Activated T-helper 17 cell treated with anti-CD3 and anti-CD28 coated beads, Interleukin-2, amount 50 U/mL, for 72 hours (primary cell): ENCODE data around the gene TBC1D1. TPM values are rescaled to one million over a fixed set of nuclear protein-coding genes. Genes with fewer than 3 reads are reported as not detected.

Experiments used
- ATAC-seq: fragments of 150-1000 bp; cut with Tn5 transposase; replicated peaks from 2 replicates; pipeline ENCODE4 v1.10.0; 2021; ENCODE audit warnings: mild to moderate bottlenecking, moderate library complexity
- H3K27ac Mint-ChIP-seq: one replicate; pipeline ENCODE4 v1.8.0; 2022; ENCODE audit warnings: mixed read lengths
- H3K27me3 Mint-ChIP-seq: one replicate; pipeline ENCODE4 v1.8.0; 2022; ENCODE audit warnings: mixed read lengths
- H3K36me3 Mint-ChIP-seq: one replicate; pipeline ENCODE4 v1.8.0; 2022; ENCODE audit warnings: low read depth, mild to moderate bottlenecking, mixed read lengths
- H3K4me1 Mint-ChIP-seq: one replicate; pipeline ENCODE4 v1.8.0; 2022; ENCODE audit warnings: mixed read lengths
- H3K4me3 Mint-ChIP-seq: one replicate; pipeline ENCODE4 v1.8.0; 2022; ENCODE audit warnings: mild to moderate bottlenecking, mixed read lengths
- H3K9me3 Mint-ChIP-seq: one replicate; pipeline ENCODE4 v1.8.0; 2022; ENCODE audit warnings: mixed read lengths
- total RNA-seq, 2 donors: library from RNA; stranded (reverse); gene quantifications; one replicate each; pipeline ENCODE4 v1.2.3, GENCODE V29; 2022

TBC1D1 gene
- total RNA-seq, 2 donors from 2014 or later = 29.9 to 39.0 TPM

- Mint-ChIP-seq H3K4me3 (peak overlapping the region; percentile 6), H3K27ac (peak overlapping the region; percentile 86), H3K4me1 (peaks cover 40% of the 10 kb centered on the region), H3K27me3 (no peaks in the 10 kb centered on the region), H3K36me3 (no peaks in the 10 kb centered on the region), H3K9me3 (peaks cover 6% of the 10 kb centered on the region)
- no peak for ATAC-seq
Measured at GRCh38 chr4:38166082-38166481, 275.2 kb downstream of the TBC1D1 start.

DNA sequence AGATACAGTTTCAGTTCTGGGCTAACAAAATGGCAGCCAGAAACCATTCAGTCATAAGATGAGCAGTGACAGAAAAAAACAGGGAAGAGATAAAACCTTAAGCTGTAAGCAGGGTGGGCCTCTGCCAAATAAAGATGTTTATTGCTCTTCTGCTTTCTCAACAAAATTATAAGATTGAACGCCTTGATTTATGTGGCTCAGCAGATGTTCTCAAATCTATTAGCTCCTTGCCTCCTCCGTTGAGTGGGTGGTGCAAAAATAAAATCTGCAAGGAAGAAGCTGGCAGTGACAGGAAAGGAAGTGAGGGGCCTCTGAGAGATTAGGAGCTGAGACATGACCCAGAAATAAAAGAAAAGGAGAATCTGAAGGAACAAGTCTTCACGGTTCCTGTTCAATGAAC lies 275.9 kb downstream of the TBC1D1 start:
- Mint-ChIP-seq H3K4me1 (peaks cover 35% of the 10 kb centered on the region), H3K36me3 (no peaks in the 10 kb centered on the region), H3K27me3 (no peaks in the 10 kb centered on the region), H3K4me3 (no peak overlapping the region), H3K27ac (peak overlapping the region; percentile 86), H3K9me3 (peaks cover 6% of the 10 kb centered on the region)
- no peak for ATAC-seq

- Mint-ChIP-seq H3K27me3 (no peaks in the 10 kb centered on the region), H3K27ac (no peak overlapping the region), H3K4me1 (peaks cover 35% of the 10 kb centered on the region), H3K4me3 (no peak overlapping the region), H3K36me3 (no peaks in the 10 kb centered on the region), H3K9me3 (peaks cover 11% of the 10 kb centered on the region)
- ATAC-seq = no peak
Measured at GRCh38 chr4:38167973-38168372, 277.1 kb downstream of the TBC1D1 start.

DNA sequence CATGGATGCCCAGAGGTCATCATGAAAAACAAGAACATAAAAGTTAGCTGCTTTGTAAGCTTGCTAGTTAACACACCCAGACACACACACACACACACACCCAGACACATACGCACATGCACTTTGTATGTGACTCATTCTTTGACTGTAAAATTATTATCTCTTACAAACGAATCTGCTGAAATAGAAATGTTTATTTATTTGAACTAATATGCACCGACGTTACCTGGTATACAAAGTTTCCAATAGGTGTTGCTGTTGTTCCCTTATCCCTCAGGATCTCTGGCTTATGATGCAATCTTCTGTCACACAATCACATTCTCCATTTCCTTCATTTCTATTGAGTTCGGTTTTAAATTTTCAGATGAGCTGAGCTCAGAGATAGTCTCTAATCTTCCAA lies 278.6 kb downstream of the TBC1D1 start:
- Mint-ChIP-seq H3K4me1 (peaks cover 28% of the 10 kb centered on the region), H3K27me3 (no peaks in the 10 kb centered on the region), H3K4me3 (no peak overlapping the region), H3K9me3 (peaks cover 11% of the 10 kb centered on the region), H3K27ac (no peak overlapping the region), H3K36me3 (no peaks in the 10 kb centered on the region)
- ATAC-seq = no peak

DNA sequence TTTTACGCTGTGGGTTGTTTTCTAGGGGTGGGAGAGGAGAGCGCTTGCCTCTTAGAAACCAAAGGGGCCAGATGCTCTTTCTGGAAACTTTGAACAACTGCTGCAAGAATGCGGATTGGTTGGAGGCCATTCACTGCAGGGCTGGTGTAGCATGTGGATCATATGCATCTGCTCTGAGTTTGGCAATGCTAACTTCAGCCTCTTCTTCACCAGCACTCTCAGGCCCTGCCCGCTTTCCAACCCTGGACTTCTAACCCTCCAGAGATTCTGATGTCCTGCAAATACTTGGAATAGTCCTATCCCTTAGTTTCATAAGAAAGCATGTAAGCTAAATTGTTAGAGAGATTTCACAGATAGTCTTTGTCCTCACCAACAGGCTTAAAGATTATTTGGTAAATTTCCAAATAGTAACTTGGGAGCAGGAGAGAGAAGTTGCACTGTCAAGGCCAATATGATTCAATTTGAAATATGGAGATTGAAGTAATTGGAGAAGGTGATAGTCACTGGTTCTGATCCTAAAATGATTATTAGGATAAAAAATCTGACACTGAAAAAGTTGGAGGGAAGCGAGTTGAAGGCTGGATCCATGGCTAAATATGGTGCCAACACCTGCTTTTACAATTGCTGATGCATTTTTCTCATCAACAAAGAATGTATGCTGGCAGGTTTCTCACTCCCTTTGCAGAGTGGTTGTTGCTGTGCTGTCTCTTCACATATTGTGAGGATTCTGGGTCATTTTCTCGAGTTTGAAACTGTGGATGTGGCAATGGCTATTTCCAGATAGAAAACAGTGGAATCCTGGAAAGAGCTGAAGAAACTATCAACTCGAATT lies 279.7 kb downstream of the TBC1D1 start:
- no peak for ATAC-seq
- peaks cover 7% of the 10 kb centered on the region for H3K9me3 Mint-ChIP-seq
- H3K36me3 Mint-ChIP-seq = no peaks in the 10 kb centered on the region
- H3K27ac Mint-ChIP-seq = no peak overlapping the region
- H3K4me3 Mint-ChIP-seq = no peak overlapping the region
- no peaks in the 10 kb centered on the region for H3K27me3 Mint-ChIP-seq
- peaks cover 28% of the 10 kb centered on the region for H3K4me1 Mint-ChIP-seq

DNA sequence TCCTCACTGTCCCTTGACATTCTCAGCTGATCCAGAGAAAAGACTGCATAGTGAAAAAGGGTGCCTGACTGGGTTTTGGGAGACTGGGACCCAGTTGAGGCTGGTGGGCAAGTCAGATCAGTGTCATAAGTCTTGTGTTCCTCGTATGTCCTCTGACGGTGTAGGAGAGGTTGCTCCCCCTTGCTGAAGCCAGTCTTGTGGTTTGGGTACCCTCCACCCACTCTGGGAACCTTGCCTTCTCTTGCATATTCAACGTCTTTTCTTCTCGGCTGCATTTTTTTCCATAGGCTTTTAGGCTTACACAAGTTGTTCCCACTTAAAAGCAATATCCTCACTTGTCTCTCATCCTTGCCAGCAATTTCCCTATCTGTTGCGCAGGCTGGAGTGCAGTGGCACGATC lies 281.2 kb downstream of the TBC1D1 start:
- Mint-ChIP-seq H3K9me3 (peaks cover 4% of the 10 kb centered on the region), H3K27ac (no peak overlapping the region), H3K27me3 (no peaks in the 10 kb centered on the region), H3K4me3 (no peak overlapping the region), H3K36me3 (no peaks in the 10 kb centered on the region), H3K4me1 (peaks cover 17% of the 10 kb centered on the region)
- no peak for ATAC-seq

DNA sequence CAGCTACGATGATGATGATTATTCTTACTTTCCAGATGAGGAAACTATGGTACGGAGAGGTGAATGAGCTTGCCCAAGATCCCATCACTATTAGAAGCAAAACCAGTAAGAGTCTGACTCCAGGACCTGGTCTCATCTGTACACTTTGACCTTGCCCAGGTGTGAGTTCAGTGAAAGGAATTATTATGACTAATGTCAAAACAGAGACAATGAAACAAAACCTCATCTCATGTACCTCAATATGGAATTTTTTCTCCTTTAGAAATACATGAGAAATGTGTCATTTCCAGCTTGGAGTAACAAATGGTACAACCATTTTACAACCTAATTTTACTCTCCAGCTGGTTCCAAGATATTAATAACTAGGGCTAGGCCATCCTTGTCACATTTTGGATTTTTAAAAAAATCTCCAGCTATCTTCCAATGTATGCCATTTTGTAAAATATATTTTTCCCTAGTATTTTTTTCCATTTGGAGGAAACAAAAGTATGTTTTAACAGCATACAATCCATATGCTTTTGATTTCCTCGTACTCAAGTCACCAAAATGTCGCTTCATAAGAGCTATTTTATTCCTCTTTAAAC lies 283.1 kb downstream of the TBC1D1 start:
- Mint-ChIP-seq H3K36me3 (no peaks in the 10 kb centered on the region), H3K27me3 (peaks cover 3% of the 10 kb centered on the region), H3K9me3 (peaks cover 4% of the 10 kb centered on the region), H3K27ac (peak overlapping the region; percentile 18), H3K4me3 (no peak overlapping the region), H3K4me1 (peaks cover 30% of the 10 kb centered on the region)
- peak; percentile 18 for ATAC-seq

DNA sequence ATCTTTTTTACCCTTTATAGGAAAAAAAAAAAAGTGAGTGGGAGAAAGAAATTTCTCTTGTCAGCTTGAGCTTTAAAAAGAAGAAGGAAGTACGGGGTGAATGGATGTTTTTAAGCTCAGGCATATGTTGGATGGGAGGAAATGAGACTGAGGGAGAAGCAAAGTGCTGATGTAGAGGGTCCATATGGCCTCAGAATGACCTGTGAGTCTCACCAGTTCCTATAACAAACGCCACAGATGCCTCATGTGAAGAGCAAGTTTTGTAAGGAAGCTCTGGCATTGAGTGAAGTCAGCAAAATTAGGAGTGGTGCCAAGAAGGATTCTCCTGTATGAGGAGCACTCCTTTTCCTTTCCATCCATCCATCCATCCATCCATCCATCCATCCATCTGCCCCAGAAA lies 283.9 kb downstream of the TBC1D1 start:
- Mint-ChIP-seq H3K27ac (peak overlapping the region; percentile 20), H3K9me3 (peaks cover 4% of the 10 kb centered on the region), H3K4me1 (peaks cover 33% of the 10 kb centered on the region), H3K4me3 (peak overlapping the region; percentile 23), H3K36me3 (no peaks in the 10 kb centered on the region), H3K27me3 (peaks cover 3% of the 10 kb centered on the region)
- ATAC-seq = no peak

DNA sequence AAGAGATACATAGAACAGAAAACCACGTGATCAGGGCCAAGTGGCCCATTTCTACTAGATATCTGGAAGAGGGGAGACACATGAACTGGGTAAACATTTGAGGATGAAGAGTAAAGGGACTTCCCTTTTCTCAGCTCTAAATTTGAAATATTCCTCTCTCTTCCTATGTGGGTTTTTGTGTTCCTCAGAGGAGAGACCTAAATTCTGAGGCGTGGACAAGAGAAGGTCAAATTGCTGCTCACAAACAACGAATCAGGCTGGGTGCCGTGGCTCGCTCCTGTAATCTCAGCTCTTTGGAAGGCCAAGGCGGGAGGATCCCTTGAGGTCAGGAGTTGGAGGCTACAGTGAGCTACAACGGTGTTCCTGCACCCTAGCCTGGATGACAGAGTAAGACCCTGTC lies 285.3 kb downstream of the TBC1D1 start:
- Mint-ChIP-seq H3K4me1 (peaks cover 35% of the 10 kb centered on the region), H3K27me3 (peaks cover 3% of the 10 kb centered on the region), H3K4me3 (no peak overlapping the region), H3K27ac (no peak overlapping the region), H3K36me3 (no peaks in the 10 kb centered on the region), H3K9me3 (peaks cover 4% of the 10 kb centered on the region)
- no peak for ATAC-seq

DNA sequence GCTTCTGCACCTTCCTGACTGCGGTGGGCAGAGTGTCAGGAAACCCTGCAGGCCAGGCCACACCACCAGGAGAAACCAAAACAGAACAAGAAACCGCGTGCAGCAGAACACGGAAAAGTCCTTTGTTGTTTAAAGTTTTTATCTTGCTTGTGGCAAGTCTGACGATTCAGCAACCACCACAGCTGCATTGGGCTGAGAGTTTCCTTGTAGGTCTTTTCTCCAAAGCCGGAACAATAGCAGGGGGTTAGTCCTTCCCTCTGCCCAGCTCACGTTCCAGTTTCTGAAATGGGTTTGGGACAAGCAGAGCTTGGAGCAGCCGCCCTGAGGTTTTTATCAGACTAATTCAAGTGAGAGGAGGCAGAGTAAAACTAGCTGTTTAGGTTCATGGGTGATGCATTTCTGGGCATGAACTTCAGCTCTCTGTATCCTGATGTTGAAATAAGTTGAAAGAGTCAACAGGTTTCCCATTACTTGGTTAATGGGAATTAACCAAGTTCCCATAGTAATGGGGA lies 286.2 kb downstream of the TBC1D1 start:
- H3K4me3 Mint-ChIP-seq = peak overlapping the region; percentile 68
- H3K9me3 Mint-ChIP-seq = peaks cover 4% of the 10 kb centered on the region
- ATAC-seq = peak; percentile 69
- H3K36me3 Mint-ChIP-seq = no peaks in the 10 kb centered on the region
- H3K27me3 Mint-ChIP-seq = peaks cover 3% of the 10 kb centered on the region
- H3K4me1 Mint-ChIP-seq = peaks cover 35% of the 10 kb centered on the region
- H3K27ac Mint-ChIP-seq = peak overlapping the region; percentile 90

GRCh38 chr4:38177641-38178391 lies 286.9 kb downstream of the TBC1D1 start:
- peaks cover 32% of the 10 kb centered on the region for H3K4me1 Mint-ChIP-seq
- peaks cover 3% of the 10 kb centered on the region for H3K27me3 Mint-ChIP-seq
- ATAC-seq = peak; percentile 65
- H3K4me3 Mint-ChIP-seq = peak overlapping the region; percentile 68
- H3K27ac Mint-ChIP-seq = peak overlapping the region; percentile 90
- peaks cover 1% of the 10 kb centered on the region for H3K9me3 Mint-ChIP-seq
- H3K36me3 Mint-ChIP-seq = no peaks in the 10 kb centered on the region

DNA sequence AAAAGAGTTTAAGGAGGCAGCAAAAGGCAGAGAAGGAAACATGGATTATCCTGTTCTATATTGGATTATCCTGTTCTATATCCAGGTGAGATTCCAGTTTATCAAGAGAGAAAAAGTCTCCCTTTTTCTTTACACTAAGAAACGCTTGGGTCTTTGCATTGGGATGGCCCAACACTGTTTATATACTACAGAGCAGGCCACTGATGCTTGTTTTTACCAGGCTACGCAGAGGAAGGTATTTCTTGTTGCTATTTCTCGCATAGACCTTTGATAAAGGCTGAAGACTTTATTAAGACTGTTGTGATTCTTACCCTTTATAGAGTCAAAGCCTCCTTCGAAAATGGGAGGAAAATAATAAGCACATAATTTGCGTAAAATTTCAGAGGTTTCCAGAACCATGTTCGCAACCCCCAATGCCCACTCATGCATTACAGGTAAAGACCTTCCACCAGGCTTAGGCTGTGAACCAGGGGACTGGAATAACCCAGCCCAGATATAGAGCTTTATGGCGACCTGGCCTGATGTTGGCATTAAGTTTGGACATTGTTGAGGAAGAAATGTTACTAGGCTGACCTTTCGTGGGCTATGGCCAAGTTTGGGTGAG lies 287.6 kb downstream of the TBC1D1 start:
- Mint-ChIP-seq H3K36me3 (no peaks in the 10 kb centered on the region), H3K9me3 (no peaks in the 10 kb centered on the region), H3K27me3 (peaks cover 3% of the 10 kb centered on the region), H3K4me1 (peaks cover 30% of the 10 kb centered on the region), H3K4me3 (peak overlapping the region; percentile 68), H3K27ac (peak overlapping the region; percentile 90)
- ATAC-seq = no peak

DNA sequence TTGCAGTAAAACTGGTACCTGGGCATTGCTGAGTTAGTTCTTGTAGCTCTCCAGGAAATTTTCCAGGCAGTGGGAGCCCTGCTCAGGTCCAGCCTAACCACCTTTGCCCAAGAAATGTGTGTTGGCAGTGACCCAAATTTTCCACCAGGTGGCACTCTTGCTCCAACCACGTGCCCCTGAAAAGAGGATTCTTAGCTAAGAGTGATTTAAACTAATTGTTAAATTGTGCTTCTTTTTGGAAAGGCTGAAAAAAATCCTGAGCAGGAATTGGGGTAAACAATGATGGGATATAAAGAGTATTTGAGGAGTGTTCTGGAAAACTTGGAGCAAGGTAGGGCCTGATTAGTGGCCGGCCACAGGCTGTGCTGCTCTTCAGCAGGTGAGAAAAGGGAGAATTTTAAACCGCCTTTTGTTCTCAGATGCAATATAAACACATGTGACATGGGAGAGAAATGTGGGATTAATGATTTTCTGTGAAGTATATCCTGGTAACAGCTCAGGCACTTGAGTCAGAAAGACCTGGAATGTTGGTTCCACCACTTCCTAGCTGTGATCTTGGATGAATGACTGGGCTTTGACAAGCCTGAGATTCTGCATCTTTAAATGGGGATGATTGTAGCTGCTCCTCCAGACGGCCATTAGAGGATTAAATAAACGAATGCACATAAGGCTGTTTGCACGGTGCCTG lies 288.9 kb downstream of the TBC1D1 start:
- Mint-ChIP-seq H3K9me3 (no peaks in the 10 kb centered on the region), H3K27me3 (peaks cover 3% of the 10 kb centered on the region), H3K4me1 (peaks cover 25% of the 10 kb centered on the region), H3K27ac (no peak overlapping the region), H3K36me3 (no peaks in the 10 kb centered on the region), H3K4me3 (no peak overlapping the region)
- ATAC-seq = peak; percentile 49

DNA sequence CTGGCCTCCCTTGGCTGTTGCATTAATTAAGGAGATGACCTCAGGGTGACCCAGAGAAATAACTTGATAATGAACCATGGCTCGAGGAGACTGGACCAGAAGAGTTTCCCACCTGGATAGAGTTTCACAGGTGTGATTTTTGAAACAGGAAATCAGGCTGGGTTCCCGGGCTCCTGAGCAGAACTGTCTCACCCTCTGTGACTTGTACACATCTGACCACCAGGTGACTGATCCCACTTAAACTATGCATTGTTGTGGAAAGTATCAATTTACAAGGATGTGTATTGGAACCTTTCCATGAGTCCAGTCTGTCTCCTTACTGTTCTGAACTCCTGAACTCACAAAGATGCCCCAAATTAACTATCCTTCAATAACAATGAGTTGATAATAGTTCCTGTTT lies 289.6 kb downstream of the TBC1D1 start:
- Mint-ChIP-seq H3K27ac (no peak overlapping the region), H3K36me3 (no peaks in the 10 kb centered on the region), H3K4me3 (no peak overlapping the region), H3K27me3 (peaks cover 3% of the 10 kb centered on the region), H3K4me1 (peaks cover 21% of the 10 kb centered on the region), H3K9me3 (no peaks in the 10 kb centered on the region)
- no peak for ATAC-seq
